ENCODE measurements around the gene FAM120B.

The FAM120B gene

GRCh38 chr6:170288091-170288631 lies 18.4 kb upstream of the FAM120B start:
- no peak for DNase-seq

GRCh38 chr6:170288852-170289179 lies 17.7 kb upstream of the FAM120B start:
- no peak for DNase-seq

DNA sequence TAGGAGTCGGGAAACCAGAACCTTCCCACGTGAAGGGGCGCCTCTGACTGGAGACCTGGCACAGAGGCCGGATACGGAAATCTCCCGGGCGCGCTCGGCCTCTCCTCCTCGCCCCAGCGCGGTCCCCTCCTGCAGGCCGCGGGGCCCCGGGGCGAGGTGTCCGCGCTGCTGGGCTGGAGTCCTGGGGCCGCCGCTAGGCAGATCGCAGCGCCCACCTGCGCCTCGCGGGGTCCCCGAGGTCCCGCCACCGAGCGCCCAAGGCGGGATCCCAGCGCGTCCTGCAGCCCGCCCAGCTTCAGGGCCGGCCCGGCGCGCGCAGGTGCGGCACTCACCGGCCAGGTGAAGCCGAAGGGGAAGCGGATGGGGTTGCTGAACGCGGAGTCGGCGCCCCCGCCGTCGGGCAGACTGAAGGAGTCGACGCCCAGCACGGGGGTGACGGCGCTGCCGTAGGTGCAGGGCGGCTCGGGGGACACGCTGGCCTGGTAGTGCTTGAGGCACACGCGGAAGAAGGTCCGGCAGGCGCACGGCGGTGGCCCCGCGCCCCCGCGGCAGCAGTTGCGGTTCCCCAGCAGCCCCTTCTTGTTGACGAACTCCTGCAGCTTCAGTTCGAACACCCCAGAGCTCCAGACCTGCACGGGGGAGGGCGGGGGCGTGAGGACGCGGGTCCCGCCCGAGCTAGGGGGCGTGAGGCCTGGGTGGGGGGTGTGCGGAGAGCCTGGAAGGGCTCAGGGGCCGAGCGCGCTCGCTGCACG lies 17.2 kb upstream of the FAM120B start:
- no peak for DNase-seq

DNA sequence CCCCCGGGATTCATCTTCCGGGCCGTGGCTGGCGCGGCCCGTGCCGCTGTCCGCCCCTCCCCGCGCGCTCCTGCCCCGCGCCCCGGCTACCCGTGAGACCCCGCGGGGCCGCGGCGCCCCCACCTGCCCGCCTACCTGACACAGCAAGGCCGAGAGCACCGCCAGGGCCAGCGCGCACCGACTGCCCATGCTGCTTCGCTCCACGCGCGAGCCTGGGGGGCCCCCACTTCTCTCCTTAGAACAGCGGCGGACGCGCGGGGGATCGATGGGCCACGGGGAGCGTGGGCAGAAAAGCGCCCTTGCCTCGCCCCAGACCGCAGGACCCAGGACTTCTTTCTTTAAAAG lies 16.6 kb upstream of the FAM120B start:
- no peak for DNase-seq

DNA sequence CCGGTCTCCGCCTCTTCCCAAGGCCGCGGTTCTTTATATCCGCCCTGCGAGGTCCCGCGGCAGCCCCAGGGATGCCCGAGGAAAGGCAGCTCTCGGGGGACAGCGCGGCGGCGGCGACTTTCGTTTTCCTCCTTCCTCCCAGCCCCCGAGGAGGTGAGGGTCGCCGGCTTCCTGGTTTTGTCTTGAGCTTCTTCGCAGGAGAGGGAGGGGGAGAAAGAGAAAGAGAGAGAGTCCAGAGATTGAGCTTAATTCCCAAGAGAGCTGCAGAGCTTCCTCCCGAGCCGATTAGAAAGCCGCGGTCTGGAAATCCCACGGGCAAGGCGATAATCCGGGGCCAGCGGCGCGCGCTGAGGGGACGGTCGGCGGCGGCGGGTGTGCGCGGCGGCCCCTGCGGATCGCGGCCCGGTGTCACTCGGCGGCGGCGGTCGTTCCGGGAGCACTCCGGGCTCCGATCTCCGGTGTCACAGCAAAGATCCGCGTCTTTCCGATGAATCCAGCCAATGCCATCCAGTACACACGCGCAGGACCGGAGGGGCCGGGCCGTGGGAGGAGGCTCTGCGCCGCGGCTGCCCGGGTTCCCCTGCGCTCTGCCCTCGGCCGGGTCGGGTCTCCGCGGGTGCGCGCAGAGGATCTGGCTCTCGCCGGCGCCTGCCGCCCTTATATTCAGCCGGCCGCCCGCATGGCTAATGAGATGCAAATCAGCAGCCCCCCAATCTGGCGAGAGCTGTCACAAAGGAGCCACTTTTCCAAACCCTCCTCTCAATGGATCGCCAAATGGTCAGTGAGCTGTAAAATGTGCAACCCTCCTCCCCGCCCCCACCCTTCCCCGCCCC lies 16.0 kb upstream of the FAM120B start, which contains the start of gene DLL1:
TSS of gene DLL1 (minus strand) at position 783 of the 833 bp plus-strand sequence. CDS start 939 bp downstream, outside the sequence.
- DNase-seq = no peak

- DNase-seq = no peak
These were observed 15.1 kb upstream of the FAM120B start for GRCh38 chr6:170291271-170292110.

GRCh38 chr6:170292111-170292406 lies 14.5 kb upstream of the FAM120B start:
- DNase-seq = no peak

- no peak for DNase-seq
These were observed 14.0 kb upstream of the FAM120B start for GRCh38 chr6:170292407-170293158.

DNA sequence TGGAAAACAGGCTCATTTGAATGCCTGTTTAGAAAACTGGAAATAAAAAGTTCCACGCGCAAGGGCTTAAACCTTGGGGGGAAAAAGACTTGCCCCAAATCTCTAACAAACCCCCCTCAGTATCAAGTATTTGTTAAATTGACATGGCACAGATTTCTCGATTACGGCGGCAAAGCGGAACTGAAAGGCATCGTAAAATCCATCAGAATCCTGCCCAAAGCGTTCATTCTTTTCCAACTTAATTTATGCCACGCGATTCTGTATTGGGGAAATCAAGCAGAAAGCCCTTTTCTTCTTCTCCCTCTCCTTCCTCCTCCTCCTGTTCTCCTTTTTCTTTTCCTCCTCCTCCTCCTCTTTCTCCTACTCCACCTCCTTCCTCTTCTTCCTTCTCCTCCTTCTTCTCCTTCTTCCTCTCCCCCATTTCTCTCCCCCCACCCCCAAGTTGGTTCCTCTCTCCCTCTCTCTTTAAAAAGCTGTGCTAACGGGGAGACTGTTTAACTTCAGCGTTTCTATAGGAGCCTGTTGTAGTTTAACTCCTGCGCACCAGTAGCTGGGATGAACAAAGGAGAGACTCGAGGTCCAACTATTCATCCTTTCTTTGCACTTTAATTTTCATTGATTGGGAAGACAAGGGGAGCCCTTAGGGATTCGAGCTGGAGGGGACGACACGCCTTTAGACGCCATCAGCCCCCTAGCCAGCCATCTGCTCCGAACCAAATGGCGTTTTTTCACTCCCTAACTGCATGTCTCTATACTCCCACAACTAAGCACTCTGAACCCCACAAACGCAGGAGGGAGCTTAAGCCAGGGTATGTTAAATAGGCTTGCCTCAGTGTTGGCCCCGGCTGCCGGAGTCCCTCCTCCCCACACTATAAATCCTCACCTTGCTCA lies 13.0 kb upstream of the FAM120B start:
- DNase-seq = no peak

DNA sequence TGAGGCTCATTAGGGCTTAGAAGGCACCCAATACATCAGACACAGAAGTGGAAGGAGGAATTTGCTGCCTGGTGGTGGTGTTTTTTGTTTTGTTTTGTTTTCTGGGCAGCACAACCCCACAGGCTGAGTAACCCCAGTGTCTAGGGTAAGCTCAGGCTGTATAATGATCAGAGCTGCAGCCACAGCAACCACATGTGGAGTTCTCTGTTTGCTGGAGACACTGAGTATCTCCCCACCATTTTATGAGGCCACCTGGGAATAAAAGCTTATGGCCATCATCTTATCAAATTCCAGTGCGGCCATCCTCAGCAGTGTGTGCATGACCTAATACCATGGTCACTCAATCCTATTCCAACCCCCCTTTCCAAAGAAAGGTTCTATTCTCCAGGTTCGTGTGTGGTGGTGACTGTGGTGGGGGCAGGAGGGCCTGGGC lies 12.2 kb upstream of the FAM120B start:
- no peak for DNase-seq

GRCh38 chr6:170294813-170295509 lies 11.6 kb upstream of the FAM120B start:
- no peak for DNase-seq

DNA sequence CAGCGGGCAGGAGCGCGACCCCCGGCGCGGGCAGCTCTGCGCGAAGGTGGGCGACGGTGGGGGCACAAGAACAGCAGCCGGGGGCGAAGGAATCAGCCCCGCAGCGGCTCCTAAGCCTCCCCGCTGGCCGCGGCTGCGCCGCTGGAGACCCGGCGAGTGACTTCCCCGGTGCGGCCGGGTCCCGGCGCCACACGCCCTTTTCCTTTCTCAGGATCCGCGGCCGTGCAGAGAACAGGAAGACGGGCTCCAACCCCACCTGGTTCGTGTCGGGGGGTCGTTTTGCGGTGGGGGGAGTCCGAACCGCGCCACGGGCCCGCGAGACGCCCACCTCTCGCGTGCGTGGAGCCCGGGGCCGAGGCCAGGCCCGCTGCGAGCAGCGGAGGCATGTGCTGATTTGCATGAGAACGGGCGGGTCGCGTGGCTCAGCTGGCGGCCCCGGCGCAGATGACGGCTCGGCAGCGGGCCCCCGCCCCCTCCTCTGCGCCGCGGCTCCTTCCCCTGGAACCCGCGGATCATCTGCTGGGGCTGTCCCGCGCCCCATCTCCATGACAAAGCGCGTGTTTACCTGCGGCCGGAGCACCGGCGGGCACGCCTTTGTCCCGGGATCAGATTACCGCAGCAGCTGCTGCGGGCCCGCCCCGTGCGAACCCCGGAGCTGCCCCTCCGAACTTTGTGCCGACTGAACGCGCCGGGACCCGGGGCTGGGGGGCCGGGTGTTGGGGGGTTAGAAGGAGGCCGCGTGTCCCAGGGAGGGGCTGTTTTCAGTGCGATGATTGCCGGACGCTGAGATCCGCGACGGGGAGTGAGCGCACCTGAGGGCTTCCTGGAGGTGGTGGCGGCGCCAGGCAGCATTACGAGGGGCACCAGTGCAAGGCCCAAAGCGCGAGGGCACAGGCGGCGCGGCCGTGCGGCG lies 10.8 kb upstream of the FAM120B start:
- peak; percentile 87 for DNase-seq

- no peak for DNase-seq
These were observed 10.2 kb upstream of the FAM120B start for GRCh38 chr6:170296423-170296745.

- no peak for DNase-seq
These were observed 9.6 kb upstream of the FAM120B start for GRCh38 chr6:170296746-170297575.

DNA sequence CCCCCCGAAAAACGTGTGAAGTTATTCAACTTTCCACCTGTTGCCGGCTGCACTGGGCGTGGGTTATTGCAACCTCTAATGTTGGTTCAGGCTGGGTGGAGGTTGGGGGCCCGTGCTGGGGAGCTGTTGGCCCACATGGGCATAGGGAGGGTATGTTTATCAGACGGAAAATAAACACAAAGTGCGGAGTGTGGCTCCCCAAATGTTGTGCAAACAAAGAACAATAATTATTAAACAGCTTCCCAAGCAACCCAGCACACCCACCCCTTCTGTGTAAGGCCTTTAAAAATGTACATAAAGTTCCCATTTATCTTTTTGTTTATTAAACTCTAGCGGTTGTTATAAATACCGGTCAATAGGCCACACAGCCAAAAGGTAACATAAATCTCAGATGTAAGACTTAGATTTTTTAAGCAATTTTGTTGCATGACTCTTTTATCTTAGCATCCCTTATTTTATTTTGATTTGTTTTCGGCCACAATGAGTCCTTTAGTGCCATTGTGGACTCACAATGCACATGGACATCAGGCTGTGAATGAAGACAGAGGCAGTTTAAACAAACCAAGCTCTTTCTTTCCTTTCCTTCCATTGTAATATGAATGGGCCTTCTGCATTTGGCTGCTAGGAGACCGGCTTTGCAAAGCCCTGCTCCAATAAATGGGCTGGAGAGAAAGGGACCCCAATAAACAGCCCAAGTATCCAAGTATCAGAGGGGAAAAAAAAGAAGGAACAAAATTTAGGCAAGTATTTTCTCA lies 8.8 kb upstream of the FAM120B start:
- no peak for DNase-seq

- DNase-seq = no peak
These were observed 7.9 kb upstream of the FAM120B start for GRCh38 chr6:170298688-170299087.

DNA sequence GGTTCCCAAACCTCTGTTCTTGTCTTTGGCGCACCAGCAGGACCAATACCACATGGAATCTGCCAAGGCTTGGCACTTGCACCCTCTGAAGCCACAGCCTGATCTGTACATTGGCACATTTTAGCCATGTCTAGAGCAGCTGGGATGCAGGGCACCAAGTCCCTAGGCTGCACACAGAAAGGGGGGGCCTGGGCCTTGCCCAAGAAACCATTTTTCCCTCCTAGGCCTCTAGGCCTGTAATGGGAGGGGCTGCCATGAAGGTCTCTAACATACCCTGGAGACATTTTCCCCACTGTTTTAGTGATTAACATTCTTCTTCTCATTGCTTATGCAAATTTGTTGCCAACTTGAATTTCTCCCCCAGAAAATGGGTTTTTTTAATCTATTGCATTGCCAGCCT lies 5.4 kb upstream of the FAM120B start:
- no peak for DNase-seq

DNA sequence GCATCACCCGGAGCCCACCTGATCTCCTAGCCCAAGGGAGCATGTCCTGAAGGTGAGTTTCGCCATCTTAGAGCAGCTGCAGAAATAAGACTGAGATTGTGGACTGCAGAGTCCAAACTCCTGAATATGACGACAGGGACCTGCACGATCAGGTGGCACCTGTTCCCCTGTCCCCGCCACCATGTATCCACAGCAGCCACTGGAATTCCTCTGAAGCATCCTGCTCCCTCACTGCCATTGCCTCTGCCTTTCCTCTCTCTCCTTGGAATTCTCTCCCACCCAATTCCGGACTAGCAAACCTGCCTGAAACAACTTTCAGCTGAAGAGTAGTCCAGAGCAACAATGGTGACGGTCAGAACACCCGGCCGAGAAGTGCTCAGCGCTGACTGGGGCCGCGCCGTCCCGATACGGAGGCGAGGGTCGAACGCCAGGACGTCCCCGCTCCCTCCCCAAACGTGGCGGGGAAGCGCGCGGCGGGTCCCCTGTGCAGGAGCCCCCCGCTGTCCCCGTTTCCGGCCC lies 694 bp upstream of the FAM120B start:
- no peak for DNase-seq

Measured in GOT3 (cell line).